OCI-LY3 (cell line): ENCODE results near the gene ANO10.

ENCODE experiments used
- EZH2phosphoT487 ChIP-seq: fragments of 200-600 bp; shearing (Covaris generic); IDR thresholded peaks from 2 replicates; pipeline ENCODE4 v1.6.1; 2018; ENCODE audit warnings: antibody characterized with exemption, mixed run types, low read depth
- TF ChIP-seq, protein P1 (sequence below): fragments of 200-600, 300-600 bp; sonication (generic); IDR thresholded peaks from 2 replicates; pipeline ENCODE4 v1.5.1; 2014; ENCODE audit warnings: antibody characterized with exemption, low read length, low read depth

DNA sequence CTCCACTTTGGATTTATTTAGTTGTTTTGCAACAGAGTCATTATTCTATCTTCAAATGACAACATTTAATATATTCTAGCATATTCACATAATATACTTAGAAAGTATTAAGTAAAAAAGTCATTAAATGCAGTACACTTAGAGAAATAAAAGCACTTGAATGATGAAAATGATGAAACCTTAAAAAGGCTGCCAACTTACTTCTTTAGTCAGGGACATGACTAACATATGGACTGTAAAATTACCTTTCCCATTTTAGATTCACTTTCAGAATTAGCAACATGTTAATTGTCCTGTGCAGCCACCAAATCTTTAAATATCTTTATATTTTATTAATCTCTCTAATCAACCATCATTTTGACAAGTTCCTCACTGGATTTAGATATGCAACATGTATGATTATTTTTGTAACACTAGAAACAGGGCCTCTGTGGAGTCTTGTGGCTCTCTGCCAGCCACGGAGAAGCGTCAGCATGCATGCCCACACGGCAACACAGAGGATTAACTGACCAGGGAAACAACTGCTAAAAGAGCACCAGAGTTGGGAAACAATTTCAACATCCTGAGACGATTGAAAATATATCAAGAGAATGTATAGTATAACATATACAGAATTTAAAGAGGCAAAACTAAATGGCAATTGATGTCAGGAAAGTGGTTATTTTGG is 95.7 kb downstream of the ANO10 start:
- TF ChIP-seq, protein P1, sequence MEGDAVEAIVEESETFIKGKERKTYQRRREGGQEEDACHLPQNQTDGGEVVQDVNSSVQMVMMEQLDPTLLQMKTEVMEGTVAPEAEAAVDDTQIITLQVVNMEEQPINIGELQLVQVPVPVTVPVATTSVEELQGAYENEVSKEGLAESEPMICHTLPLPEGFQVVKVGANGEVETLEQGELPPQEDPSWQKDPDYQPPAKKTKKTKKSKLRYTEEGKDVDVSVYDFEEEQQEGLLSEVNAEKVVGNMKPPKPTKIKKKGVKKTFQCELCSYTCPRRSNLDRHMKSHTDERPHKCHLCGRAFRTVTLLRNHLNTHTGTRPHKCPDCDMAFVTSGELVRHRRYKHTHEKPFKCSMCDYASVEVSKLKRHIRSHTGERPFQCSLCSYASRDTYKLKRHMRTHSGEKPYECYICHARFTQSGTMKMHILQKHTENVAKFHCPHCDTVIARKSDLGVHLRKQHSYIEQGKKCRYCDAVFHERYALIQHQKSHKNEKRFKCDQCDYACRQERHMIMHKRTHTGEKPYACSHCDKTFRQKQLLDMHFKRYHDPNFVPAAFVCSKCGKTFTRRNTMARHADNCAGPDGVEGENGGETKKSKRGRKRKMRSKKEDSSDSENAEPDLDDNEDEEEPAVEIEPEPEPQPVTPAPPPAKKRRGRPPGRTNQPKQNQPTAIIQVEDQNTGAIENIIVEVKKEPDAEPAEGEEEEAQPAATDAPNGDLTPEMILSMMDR = no peak
- no peak for TF ChIP-seq EZH2phosphoT487
